ENCODE measurements around the gene ARHGAP42.

- TF ChIP-seq CTCF (IDR thresholded peaks at IDR 0.05) (no peak), TCF7L2 (IDR thresholded peaks at IDR 0.05; ENCODE audit: low read depth, low read length) (no peak), REST (IDR thresholded peaks at IDR 0.05; ENCODE audit: insufficient read depth in 1 of 2, low read depth in 2 of 2, low read length in 1 of 2) (no peak), POLR2AphosphoS5 (IDR thresholded peaks at IDR 0.05; ENCODE audit: low read depth, low read length) (no peak), SIN3A (IDR thresholded peaks at IDR 0.05; ENCODE audit: borderline replicate concordance, insufficient read depth, low read depth, low read length) (no peak)
Observed at GRCh38 chr11:101030692-101031091, 343.6 kb downstream of the ARHGAP42 start.

All from Panc1 (cell line).